GM18507 (cell line): Measurements from ENCODE around the gene HIPK3.
"Not testable (repeated sequence)": the region's sequence is repeated elsewhere in the genome, so short reads cannot be mapped to it uniquely, and the experiment has no call there.

ENCODE experiments used
- DNase-seq: peaks from one replicate; pipeline ENCODE4 v3.0.0; 2011; ENCODE audit warnings: low read depth; ENCODE audit not compliant: insufficient read length; ENCODE audit errors: extremely low spot score
- FAIRE-seq: peaks from 2 replicates; lab custom pipeline; 2011; peaks lifted over from hg19 to GRCh38; lab: Jason Lieb, UNC

HIPK3 gene

GRCh38 chr11:33334627-33335026 is 77.4 kb downstream of the HIPK3 start:
- DNase-seq: no peak
- FAIRE-seq: no peak

GRCh38 chr11:33339247-33339646 is 82.1 kb downstream of the HIPK3 start:
- FAIRE-seq (no peak), DNase-seq (no peak)

- no peak for DNase-seq
Measured at GRCh38 chr11:33344611-33345010, 87.4 kb downstream of the HIPK3 start.

GRCh38 chr11:33347490-33348125 is 90.4 kb downstream of the HIPK3 start:
- no peak for DNase-seq
- peak; percentile 5 for FAIRE-seq

More at GRCh38 chr11:33344611-33345010, 87.4 kb downstream of the HIPK3 start:
- no peak for FAIRE-seq

GRCh38 chr11:33350287-33350686 is 93.1 kb downstream of the HIPK3 start:
- no peak for DNase-seq
- FAIRE-seq: no peak

GRCh38 chr11:33358150-33358831 is 101.1 kb downstream of the HIPK3 start:
- FAIRE-seq (no peak), DNase-seq (no peak)

- FAIRE-seq (no peak), DNase-seq (no peak)
Measured at GRCh38 chr11:33360642-33361041, 103.5 kb downstream of the HIPK3 start.

GRCh38 chr11:33362051-33362910 is 105.1 kb downstream of the HIPK3 start:
- FAIRE-seq (peak; percentile 70), DNase-seq (no peak)

- FAIRE-seq (no peak), DNase-seq (no peak)
Measured at GRCh38 chr11:33366918-33367317, 109.7 kb downstream of the HIPK3 start.

GRCh38 chr11:33368475-33368874 is 111.3 kb downstream of the HIPK3 start:
- not testable (repeated sequence) for FAIRE-seq, DNase-seq

GRCh38 chr11:33368931-33369330 is 111.8 kb downstream of the HIPK3 start:
- DNase-seq: no peak
- FAIRE-seq: no peak

- no peak for DNase-seq
- no peak for FAIRE-seq
Measured at GRCh38 chr11:33373636-33374035, 116.5 kb downstream of the HIPK3 start.

- FAIRE-seq: no peak
- DNase-seq: no peak
Measured at GRCh38 chr11:33375236-33375635, 118.1 kb downstream of the HIPK3 start.

GRCh38 chr11:33375688-33376311 is 118.6 kb downstream of the HIPK3 start, which contains the start of gene KIAA1549L:
KIAA1549L (plus strand) TSS chr11:33376108.
- no peak for FAIRE-seq
- no peak for DNase-seq

- DNase-seq (no peak), FAIRE-seq (no peak)
Measured at GRCh38 chr11:33376331-33377310, 119.4 kb downstream of the HIPK3 start.

GRCh38 chr11:33377412-33378370 is 120.5 kb downstream of the HIPK3 start:
- FAIRE-seq (no peak), DNase-seq (no peak)

- peak; percentile 60 for FAIRE-seq
- no peak for DNase-seq
Measured at GRCh38 chr11:33379947-33380346, 122.8 kb downstream of the HIPK3 start.
